Mammary epithelial cell (primary cell): ENCODE measurements around the gene THBS1.

Experiments used
- EZH2 ChIP-seq: IDR thresholded peaks from 2 replicates; pipeline ENCODE4 v1.6.1; 2012; ENCODE audit warnings: low read length, inconsistent platforms, borderline replicate concordance
- TF ChIP-seq, protein P1 (sequence below), 2 donors: IDR thresholded peaks in 1 of 2; conservative IDR thresholded peaks in 1 of 2; 2 replicates each; pipeline ENCODE4 v1.5.1; 2011 to 2012; ENCODE audit warnings: inconsistent platforms in 2 of 2, low read length in 2 of 2, mild to moderate bottlenecking in 2 of 2, control low read depth in 1 of 2, low read depth in 1 of 2; ENCODE audit not compliant: insufficient read depth in 1 of 2; ENCODE audit errors: extremely low read depth in 1 of 2

DNA sequence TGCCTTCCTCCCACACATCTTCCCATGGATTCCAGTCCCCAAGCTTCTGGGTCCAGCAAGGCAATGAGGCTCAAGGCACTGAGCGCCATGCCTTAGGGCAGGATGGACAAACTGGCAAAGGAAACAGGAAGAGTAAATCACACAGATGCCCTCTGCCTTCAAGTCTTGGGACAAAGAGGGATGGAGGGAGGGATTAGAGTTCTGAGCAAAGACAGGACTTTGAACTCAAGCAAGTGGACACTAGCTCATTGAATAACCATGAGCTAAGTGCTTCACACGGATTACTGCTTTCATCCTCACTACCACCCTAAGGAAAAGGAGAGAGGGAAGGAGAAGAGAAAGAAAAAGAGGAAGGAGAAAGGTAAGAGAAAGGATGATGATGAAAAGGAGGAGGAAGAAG is 7.6 kb upstream of the THBS1 start:
- TF ChIP-seq, protein P1, sequence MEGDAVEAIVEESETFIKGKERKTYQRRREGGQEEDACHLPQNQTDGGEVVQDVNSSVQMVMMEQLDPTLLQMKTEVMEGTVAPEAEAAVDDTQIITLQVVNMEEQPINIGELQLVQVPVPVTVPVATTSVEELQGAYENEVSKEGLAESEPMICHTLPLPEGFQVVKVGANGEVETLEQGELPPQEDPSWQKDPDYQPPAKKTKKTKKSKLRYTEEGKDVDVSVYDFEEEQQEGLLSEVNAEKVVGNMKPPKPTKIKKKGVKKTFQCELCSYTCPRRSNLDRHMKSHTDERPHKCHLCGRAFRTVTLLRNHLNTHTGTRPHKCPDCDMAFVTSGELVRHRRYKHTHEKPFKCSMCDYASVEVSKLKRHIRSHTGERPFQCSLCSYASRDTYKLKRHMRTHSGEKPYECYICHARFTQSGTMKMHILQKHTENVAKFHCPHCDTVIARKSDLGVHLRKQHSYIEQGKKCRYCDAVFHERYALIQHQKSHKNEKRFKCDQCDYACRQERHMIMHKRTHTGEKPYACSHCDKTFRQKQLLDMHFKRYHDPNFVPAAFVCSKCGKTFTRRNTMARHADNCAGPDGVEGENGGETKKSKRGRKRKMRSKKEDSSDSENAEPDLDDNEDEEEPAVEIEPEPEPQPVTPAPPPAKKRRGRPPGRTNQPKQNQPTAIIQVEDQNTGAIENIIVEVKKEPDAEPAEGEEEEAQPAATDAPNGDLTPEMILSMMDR (conservative IDR thresholded peaks at IDR 0.05 in 1 of 2, IDR thresholded peaks at IDR 0.05 in 1 of 2; ENCODE audit: extremely low read depth in 1 of 2, insufficient read depth in 1 of 2, low read depth in 1 of 2, low read length in 2 of 2) = no peak
- TF ChIP-seq EZH2 = no peak
